ENCODE results near the gene ZNF423.
A peak's percentile ranks its signal among the peaks of the same experiment; 100 is the strongest.

ZNF423 gene

GRCh38 chr16:49594153-49594552, 261.8 kb downstream of the ZNF423 start:
- Histone ChIP-seq H3K9ac (ENCODE audit: low read length) (no peak overlapping the region), H2AFZ (ENCODE audit: low read length) (no peak overlapping the region), H3K36me3 (replicated peaks; ENCODE audit: insufficient read depth, low read length) (no peaks in the 10 kb centered on the region), H4K20me1 (ENCODE audit: insufficient read depth, low read length) (no peaks in the 10 kb centered on the region), H3K9me2 (replicated peaks; ENCODE audit: insufficient read depth, low read length) (no peaks in the 10 kb centered on the region), H3F3A (ENCODE audit: insufficient read depth, low read length) (peaks cover 17% of the 10 kb centered on the region), H3K4me2 (ENCODE audit: low read depth, low read length) (no peak overlapping the region), H3K79me2 (ENCODE audit: low read length) (no peaks in the 10 kb centered on the region), H3K9me3 (replicated peaks; ENCODE audit: insufficient read depth, low read length) (no peaks in the 10 kb centered on the region), H3K27me3 (replicated peaks; ENCODE audit: insufficient read depth, low read length) (no peaks in the 10 kb centered on the region), H3K27ac (ENCODE audit: low read length) (no peak overlapping the region), H3K4me3 (ENCODE audit: low read length) (no peak overlapping the region), H3K4me1 (ENCODE audit: low read length) (peaks cover 34% of the 10 kb centered on the region)
- no peak for DNase-seq
- TF ChIP-seq, protein P1, sequence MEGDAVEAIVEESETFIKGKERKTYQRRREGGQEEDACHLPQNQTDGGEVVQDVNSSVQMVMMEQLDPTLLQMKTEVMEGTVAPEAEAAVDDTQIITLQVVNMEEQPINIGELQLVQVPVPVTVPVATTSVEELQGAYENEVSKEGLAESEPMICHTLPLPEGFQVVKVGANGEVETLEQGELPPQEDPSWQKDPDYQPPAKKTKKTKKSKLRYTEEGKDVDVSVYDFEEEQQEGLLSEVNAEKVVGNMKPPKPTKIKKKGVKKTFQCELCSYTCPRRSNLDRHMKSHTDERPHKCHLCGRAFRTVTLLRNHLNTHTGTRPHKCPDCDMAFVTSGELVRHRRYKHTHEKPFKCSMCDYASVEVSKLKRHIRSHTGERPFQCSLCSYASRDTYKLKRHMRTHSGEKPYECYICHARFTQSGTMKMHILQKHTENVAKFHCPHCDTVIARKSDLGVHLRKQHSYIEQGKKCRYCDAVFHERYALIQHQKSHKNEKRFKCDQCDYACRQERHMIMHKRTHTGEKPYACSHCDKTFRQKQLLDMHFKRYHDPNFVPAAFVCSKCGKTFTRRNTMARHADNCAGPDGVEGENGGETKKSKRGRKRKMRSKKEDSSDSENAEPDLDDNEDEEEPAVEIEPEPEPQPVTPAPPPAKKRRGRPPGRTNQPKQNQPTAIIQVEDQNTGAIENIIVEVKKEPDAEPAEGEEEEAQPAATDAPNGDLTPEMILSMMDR (IDR thresholded peaks at IDR 0.05; ENCODE audit: low read length): no peak
- TF ChIP-seq EZH2 (optimal IDR thresholded peaks at IDR 0.05; ENCODE audit: low read depth, low read length) (no peak), EZH2phosphoT487 (IDR thresholded peaks at IDR 0.05; ENCODE audit: low read length) (no peak)

- Histone ChIP-seq H3K9me2 (replicated peaks; ENCODE audit: insufficient read depth, low read length) (no peaks in the 10 kb centered on the region), H3K27me3 (replicated peaks; ENCODE audit: insufficient read depth, low read length) (no peaks in the 10 kb centered on the region), H4K20me1 (ENCODE audit: insufficient read depth, low read length) (no peaks in the 10 kb centered on the region), H3K4me1 (ENCODE audit: low read length) (peaks cover 28% of the 10 kb centered on the region), H2AFZ (ENCODE audit: low read length) (no peak overlapping the region), H3K27ac (ENCODE audit: low read length) (no peak overlapping the region), H3K4me3 (ENCODE audit: low read length) (no peak overlapping the region), H3K9me3 (replicated peaks; ENCODE audit: insufficient read depth, low read length) (no peaks in the 10 kb centered on the region), H3K9ac (ENCODE audit: low read length) (no peak overlapping the region), H3K36me3 (replicated peaks; ENCODE audit: insufficient read depth, low read length) (no peaks in the 10 kb centered on the region), H3K4me2 (ENCODE audit: low read depth, low read length) (no peak overlapping the region), H3F3A (ENCODE audit: insufficient read depth, low read length) (peaks cover 13% of the 10 kb centered on the region), H3K79me2 (ENCODE audit: low read length) (no peaks in the 10 kb centered on the region)
- TF ChIP-seq EZH2phosphoT487 (IDR thresholded peaks at IDR 0.05; ENCODE audit: low read length) (no peak), EZH2 (optimal IDR thresholded peaks at IDR 0.05; ENCODE audit: low read depth, low read length) (no peak)
- TF ChIP-seq, protein P1 (IDR thresholded peaks at IDR 0.05; ENCODE audit: low read length): no peak
- no peak for DNase-seq
Observed at GRCh38 chr16:49593424-49594040, 262.4 kb downstream of the ZNF423 start.

- Histone ChIP-seq H2AFZ (ENCODE audit: low read length) (peak overlapping the region; percentile 65), H3K4me2 (ENCODE audit: low read depth, low read length) (no peak overlapping the region), H3K27me3 (replicated peaks; ENCODE audit: insufficient read depth, low read length) (no peaks in the 10 kb centered on the region), H3K9me2 (replicated peaks; ENCODE audit: insufficient read depth, low read length) (no peaks in the 10 kb centered on the region), H3K9ac (ENCODE audit: low read length) (no peak overlapping the region), H3F3A (ENCODE audit: insufficient read depth, low read length) (peaks cover 5% of the 10 kb centered on the region), H3K79me2 (ENCODE audit: low read length) (no peaks in the 10 kb centered on the region), H3K36me3 (replicated peaks; ENCODE audit: insufficient read depth, low read length) (no peaks in the 10 kb centered on the region), H3K4me1 (ENCODE audit: low read length) (peaks cover 20% of the 10 kb centered on the region), H3K27ac (ENCODE audit: low read length) (no peak overlapping the region), H4K20me1 (ENCODE audit: insufficient read depth, low read length) (no peaks in the 10 kb centered on the region), H3K4me3 (ENCODE audit: low read length) (no peak overlapping the region), H3K9me3 (replicated peaks; ENCODE audit: insufficient read depth, low read length) (no peaks in the 10 kb centered on the region)
- DNase-seq: peak; percentile 21
- no peak for TF ChIP-seq EZH2phosphoT487 (IDR thresholded peaks at IDR 0.05; ENCODE audit: low read length)
- TF ChIP-seq, protein P1 (IDR thresholded peaks at IDR 0.05; ENCODE audit: low read length): peak; percentile 73
- TF ChIP-seq EZH2 (optimal IDR thresholded peaks at IDR 0.05; ENCODE audit: low read depth, low read length): no peak
Observed at GRCh38 chr16:49592546-49593423, 263.1 kb downstream of the ZNF423 start.

Measured in MM.1S (cell line).